Gastroesophageal sphincter (tissue), 4 donors: ENCODE results near the gene ZNF300. TPM values are rescaled to one million over a fixed set of nuclear protein-coding genes. Genes with fewer than 3 reads are reported as not detected.

ENCODE experiments used
- total RNA-seq, 4 donors: library from RNA; depleted of rRNA; stranded (reverse); fragments of >200 nt; gene quantifications; one replicate each; pipeline ENCODE4 v1.1.0, GENCODE V29; 2016

ZNF300 gene
- total RNA-seq, 4 donors from 2014 or later: 1.7 to 6.5 (median 2.8) TPM

Other genes starting within 250 kb of the ZNF300 start
- under 1 TPM in 3 of 4 donors, not detected in 1; 0.13 to 0.62 (median 0.22) TPM for gene MYOZ3, start 243.7 kb downstream of the ZNF300 start, total RNA-seq
- 10 to 100 TPM; 24.3 to 37.2 (median 32.4) TPM for gene RBM22, start 203.9 kb downstream of the ZNF300 start, total RNA-seq
- 10 to 100 TPM; 49.8 to 78.6 (median 55.2) TPM for gene DCTN4, start 146.0 kb downstream of the ZNF300 start, total RNA-seq
- gene SMIM3, start 126.2 kb downstream of the ZNF300 start, total RNA-seq: 10 to 100 TPM; 35.9 to 58.3 (median 47.9) TPM
- not detected for gene IRGM, start 58.5 kb downstream of the ZNF300 start, total RNA-seq
- 1,000 to 10,000 TPM in 3 of 4 donors, 100 to 1,000 TPM in 1; 690 to 3,141 (median 1,517) TPM for gene GPX3, start 115.6 kb upstream of the ZNF300 start, total RNA-seq
- gene TNIP1, start 176.1 kb upstream of the ZNF300 start, total RNA-seq: 100 to 1,000 TPM in 2 of 4 donors, 10 to 100 TPM in 2; 74.2 to 142 (median 97.9) TPM